ENCODE results near the gene ICA1.

- TF ChIP-seq ELK1 (IDR thresholded peaks at IDR 0.05; ENCODE audit: borderline replicate concordance, low read depth, low read length) = no peak
- no peak for TF ChIP-seq USF2 (IDR thresholded peaks at IDR 0.05; ENCODE audit: low read depth, low read length)
- no peak for TF ChIP-seq RFX5 (IDR thresholded peaks at IDR 0.05; ENCODE audit: low read depth, low read length)
- TF ChIP-seq CEBPB (IDR thresholded peaks at IDR 0.05; ENCODE audit: low read depth, low read length) = no peak
- no peak for TF ChIP-seq CTCF (conservative IDR thresholded peaks at IDR 0.05; ENCODE audit: low read depth, low read length)
- TF ChIP-seq RCOR1 (IDR thresholded peaks at IDR 0.05; ENCODE audit: insufficient replicate concordance, low read length) = no peak
Observed at GRCh38 chr7:8206956-8207355, 55.0 kb downstream of the ICA1 start.

Measured in IMR-90 (cell line).